Osteoblast (primary cell): Measurements from ENCODE around the gene COX7A2. TPM values are rescaled to one million over a fixed set of nuclear protein-coding genes. Genes with fewer than 3 reads are reported as not detected.

Experiments used
- DNase-seq: peaks from one replicate; pipeline ENCODE4 v3.0.0; 2011; ENCODE audit warnings: low spot score, mixed read lengths; ENCODE audit not compliant: insufficient read length; ENCODE audit errors: missing footprints
- H2AFZ ChIP-seq: 2 replicates; pipeline ENCODE4 v1.6.0; 2011; ENCODE audit warnings: mild to moderate bottlenecking, low read length
- H3K27ac ChIP-seq: 2 replicates; pipeline ENCODE4 v1.5.1; 2011; ENCODE audit warnings: mild to moderate bottlenecking, low read depth, low read length, moderate library complexity
- H3K27me3 ChIP-seq: 2 replicates; pipeline ENCODE4 v1.6.0; 2012; ENCODE audit warnings: mild to moderate bottlenecking, control low read depth, inconsistent platforms, low read length, moderate library complexity; ENCODE audit not compliant: insufficient read depth
- H3K36me3 ChIP-seq: 2 replicates; pipeline ENCODE4 v1.5.1; 2011; ENCODE audit warnings: mild to moderate bottlenecking, low read length, control low read depth, moderate library complexity; ENCODE audit not compliant: insufficient read depth
- H3K4me1 ChIP-seq: 2 replicates; pipeline ENCODE4 v1.5.1; 2011; ENCODE audit warnings: mild to moderate bottlenecking, low read length, control low read depth, moderate library complexity; ENCODE audit not compliant: insufficient read depth
- H3K4me2 ChIP-seq: 2 replicates; pipeline ENCODE4 v1.6.0; 2011; ENCODE audit warnings: mild to moderate bottlenecking, low read length; ENCODE audit not compliant: insufficient read depth
- H3K4me3 ChIP-seq: fragments of 200-600 bp; sonication (generic); 3 replicates; pipeline ENCODE4 v1.5.1; 2012; ENCODE audit warnings: mild to moderate bottlenecking, low read length, inconsistent platforms; ENCODE audit not compliant: insufficient read depth
- H3K79me2 ChIP-seq: 2 replicates; pipeline ENCODE4 v1.6.0; 2012; ENCODE audit warnings: mild to moderate bottlenecking, low read length, control low read depth, inconsistent platforms; ENCODE audit not compliant: insufficient read depth
- H3K9me3 ChIP-seq: 2 replicates; pipeline ENCODE4 v1.5.1; 2011; ENCODE audit warnings: low read depth, low read length, control low read depth
- H4K20me1 ChIP-seq: 2 replicates; pipeline ENCODE4 v1.6.0; 2012; ENCODE audit warnings: mild to moderate bottlenecking, low read length, control low read depth; ENCODE audit not compliant: insufficient read depth
- total RNA-seq: library from RNA; depleted of rRNA; stranded (reverse); fragments of >200 nt; gene quantifications from 2 replicates; pipeline ENCODE4 v1.2.3, GENCODE V29; 2012
- TF ChIP-seq, protein P1 (sequence below): IDR thresholded peaks from 2 replicates; pipeline ENCODE4 v1.5.1; 2011; ENCODE audit warnings: mild to moderate bottlenecking, low read depth, low read length, moderate library complexity; ENCODE audit errors: extremely low read depth

Gene COX7A2
- total RNA-seq, 1 donor, result 72.0 TPM

DNA sequence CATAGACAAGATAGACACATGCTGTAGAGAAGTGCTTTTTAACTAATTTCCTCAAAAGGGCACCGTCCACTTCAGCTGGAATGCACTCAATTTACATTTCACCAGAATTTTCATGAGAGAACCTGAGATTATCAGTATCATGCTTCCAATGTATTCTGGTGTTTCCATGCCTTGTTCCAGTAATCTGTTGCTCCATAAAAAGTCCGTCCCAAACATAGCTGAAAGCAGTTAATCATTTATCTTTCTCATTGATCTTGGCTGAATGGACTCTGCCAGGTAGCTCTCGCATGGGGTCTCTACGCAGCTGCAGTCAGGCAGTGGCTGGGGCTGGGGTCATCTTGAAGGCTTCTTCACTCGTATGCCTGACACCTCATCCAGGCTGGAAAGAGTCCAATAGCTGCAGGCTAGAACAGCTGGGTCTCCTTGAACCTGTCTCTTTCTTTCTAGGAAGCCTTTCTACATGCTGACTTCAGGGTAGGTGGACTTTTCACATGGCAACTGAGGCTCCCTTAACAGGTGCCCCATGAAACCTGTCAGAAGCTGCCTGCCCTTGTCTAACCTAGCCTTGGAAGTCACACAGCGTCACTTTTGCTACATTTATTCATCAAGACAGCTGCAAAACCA is 19.2 kb downstream of the COX7A2 start:
- H3K36me3 ChIP-seq, result no peaks in the 10 kb centered on the region
- no peaks in the 10 kb centered on the region for H3K27me3 ChIP-seq
- H3K4me1 ChIP-seq, result peaks cover 5% of the 10 kb centered on the region
- H3K27ac ChIP-seq, result no peak overlapping the region
- no peak overlapping the region for H2AFZ ChIP-seq
- H4K20me1 ChIP-seq, result no peaks in the 10 kb centered on the region
- H3K9me3 ChIP-seq, result no peaks in the 10 kb centered on the region
- no peak overlapping the region for H3K4me2 ChIP-seq
- TF ChIP-seq, protein P1, sequence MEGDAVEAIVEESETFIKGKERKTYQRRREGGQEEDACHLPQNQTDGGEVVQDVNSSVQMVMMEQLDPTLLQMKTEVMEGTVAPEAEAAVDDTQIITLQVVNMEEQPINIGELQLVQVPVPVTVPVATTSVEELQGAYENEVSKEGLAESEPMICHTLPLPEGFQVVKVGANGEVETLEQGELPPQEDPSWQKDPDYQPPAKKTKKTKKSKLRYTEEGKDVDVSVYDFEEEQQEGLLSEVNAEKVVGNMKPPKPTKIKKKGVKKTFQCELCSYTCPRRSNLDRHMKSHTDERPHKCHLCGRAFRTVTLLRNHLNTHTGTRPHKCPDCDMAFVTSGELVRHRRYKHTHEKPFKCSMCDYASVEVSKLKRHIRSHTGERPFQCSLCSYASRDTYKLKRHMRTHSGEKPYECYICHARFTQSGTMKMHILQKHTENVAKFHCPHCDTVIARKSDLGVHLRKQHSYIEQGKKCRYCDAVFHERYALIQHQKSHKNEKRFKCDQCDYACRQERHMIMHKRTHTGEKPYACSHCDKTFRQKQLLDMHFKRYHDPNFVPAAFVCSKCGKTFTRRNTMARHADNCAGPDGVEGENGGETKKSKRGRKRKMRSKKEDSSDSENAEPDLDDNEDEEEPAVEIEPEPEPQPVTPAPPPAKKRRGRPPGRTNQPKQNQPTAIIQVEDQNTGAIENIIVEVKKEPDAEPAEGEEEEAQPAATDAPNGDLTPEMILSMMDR, result no peak
- H3K79me2 ChIP-seq, result no peaks in the 10 kb centered on the region
- DNase-seq, result no peak
- H3K4me3 ChIP-seq, result no peak overlapping the region

DNA sequence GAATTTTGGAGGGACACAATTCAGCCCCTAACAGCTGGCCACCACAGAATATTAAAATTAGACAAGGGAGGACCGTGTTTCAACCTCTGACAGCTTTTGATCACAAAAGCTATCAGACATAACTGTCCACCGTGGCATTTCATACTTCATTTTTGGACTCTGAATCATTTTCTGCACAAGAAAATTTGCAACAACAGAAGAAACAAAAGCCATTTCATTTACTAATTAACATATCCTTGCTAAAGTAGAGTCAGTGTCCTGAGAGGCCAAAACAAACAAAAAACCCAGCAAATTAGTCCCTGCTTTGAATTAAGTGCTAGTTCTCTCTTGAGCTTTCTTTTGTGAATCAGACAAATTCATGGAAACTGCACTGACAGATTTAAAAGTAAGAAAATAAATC is 20.2 kb downstream of the COX7A2 start:
- H3K4me2 ChIP-seq, result peak overlapping the region; percentile 16
- TF ChIP-seq, protein P1, result no peak
- DNase-seq, result peak; percentile 3

DNA sequence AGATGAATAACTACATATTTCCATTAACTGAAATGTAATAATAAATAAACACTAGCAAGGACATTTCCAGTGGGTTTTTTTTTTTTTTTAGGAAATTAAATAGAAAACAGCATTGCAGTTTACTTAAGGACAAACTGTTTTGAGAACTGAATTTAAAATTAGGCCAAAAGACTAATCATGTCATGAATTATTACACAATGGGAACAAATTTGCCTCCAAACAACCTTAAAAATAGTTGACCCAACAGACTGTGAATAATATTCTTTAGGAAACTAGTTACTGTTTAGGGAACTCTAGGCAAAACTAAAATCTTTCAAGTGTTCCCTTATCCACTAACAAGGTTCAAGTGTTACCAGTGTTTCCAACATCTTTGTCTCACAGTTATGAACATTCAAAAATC is 21.3 kb downstream of the COX7A2 start:
- Histone ChIP-seq H3K4me3 (no peak overlapping the region), H2AFZ (no peak overlapping the region), H3K27me3 (no peaks in the 10 kb centered on the region), H3K27ac (no peak overlapping the region), H3K79me2 (no peaks in the 10 kb centered on the region), H3K4me2 (no peak overlapping the region), H4K20me1 (no peaks in the 10 kb centered on the region), H3K36me3 (no peaks in the 10 kb centered on the region), H3K9me3 (no peaks in the 10 kb centered on the region), H3K4me1 (peaks cover 10% of the 10 kb centered on the region)
- no peak for DNase-seq
- TF ChIP-seq, protein P1, result no peak

More for the DNA sequence above, 20.2 kb downstream of the COX7A2 start:
- Histone ChIP-seq H3K4me1 (peaks cover 5% of the 10 kb centered on the region), H3K9me3 (no peaks in the 10 kb centered on the region), H3K27ac (no peak overlapping the region), H2AFZ (no peak overlapping the region), H3K36me3 (no peaks in the 10 kb centered on the region), H3K79me2 (no peaks in the 10 kb centered on the region), H4K20me1 (no peaks in the 10 kb centered on the region), H3K27me3 (no peaks in the 10 kb centered on the region), H3K4me3 (no peak overlapping the region)

DNA sequence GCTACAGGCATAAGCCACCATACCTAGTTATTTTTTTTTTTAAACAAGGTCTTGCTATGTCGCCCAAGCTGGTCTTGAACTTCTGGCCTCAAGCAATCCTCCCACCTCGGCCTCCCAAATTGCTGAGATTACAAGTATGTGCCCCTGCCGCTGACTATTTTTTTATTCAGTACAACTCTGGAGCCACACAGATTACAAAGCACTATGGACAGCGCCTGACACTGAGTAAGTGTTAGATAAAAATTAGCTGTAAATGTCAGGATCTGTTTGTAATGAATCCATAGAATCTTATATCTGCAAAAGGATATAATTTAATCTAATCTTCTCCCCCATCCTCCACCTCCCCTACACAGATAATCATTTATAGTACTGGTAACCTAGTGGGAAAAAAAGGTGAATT is 22.5 kb downstream of the COX7A2 start:
- no peak overlapping the region for H2AFZ ChIP-seq
- H3K36me3 ChIP-seq, result no peaks in the 10 kb centered on the region
- no peaks in the 10 kb centered on the region for H4K20me1 ChIP-seq
- no peak overlapping the region for H3K4me2 ChIP-seq
- no peaks in the 10 kb centered on the region for H3K9me3 ChIP-seq
- no peaks in the 10 kb centered on the region for H3K27me3 ChIP-seq
- H3K4me1 ChIP-seq, result peaks cover 14% of the 10 kb centered on the region
- DNase-seq, result no peak
- H3K79me2 ChIP-seq, result no peaks in the 10 kb centered on the region
- no peak overlapping the region for H3K27ac ChIP-seq
- TF ChIP-seq, protein P1, result no peak
- no peak overlapping the region for H3K4me3 ChIP-seq
